Fibroblast of skin of right biceps (primary cell): ENCODE measurements around the gene NDUFS7.

ENCODE experiments used
- DNase-seq: peaks from one replicate; pipeline ENCODE4 v3.0.0-alpha.2; 2013

The NDUFS7 gene

DNA sequence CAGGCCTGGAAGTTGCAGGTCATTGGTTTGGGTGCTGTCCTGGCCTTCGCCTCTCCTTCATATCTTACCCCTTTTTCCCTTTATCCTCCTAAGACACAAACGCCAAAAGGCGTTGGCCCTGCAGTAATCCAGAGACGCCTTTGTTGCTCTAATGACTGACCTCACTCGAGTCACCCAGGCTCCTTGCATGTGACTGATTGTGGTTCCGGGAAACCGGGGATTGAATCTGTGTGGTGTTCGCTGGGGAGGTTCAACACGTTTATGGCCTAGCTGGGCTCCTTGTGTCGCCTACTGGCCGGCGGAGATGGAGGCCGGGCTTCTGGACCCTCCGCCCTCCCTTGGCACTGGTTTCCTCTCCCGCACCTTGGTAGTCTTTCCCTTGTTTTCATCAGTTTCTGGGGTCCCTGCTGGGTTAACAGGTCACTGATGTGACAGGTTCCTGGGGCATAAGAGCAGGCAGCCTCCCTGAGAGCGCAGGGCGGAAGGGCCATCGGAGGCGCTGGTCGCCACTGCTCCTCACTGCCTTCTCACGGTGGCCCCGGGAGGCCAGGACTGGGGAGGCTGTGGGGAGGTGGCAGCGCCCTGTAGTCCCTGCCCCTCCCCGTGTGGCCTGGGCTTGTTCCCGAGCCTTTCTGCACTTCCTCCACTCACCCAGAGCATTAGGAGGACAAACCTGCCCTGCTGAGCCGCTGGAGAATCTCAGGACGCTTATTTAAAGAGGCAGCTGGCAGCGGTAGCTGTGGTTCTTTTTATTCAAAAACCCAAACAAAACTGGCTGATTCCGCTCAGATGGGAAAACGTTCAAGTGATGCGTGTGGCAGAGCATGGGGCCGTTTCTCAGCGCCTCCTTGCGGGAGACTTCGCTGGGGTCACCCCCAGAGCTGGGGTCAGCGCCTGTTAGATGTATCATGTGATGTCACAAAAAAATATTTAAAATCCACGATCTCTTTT lies 18.1 kb upstream of the NDUFS7 start:
- DNase-seq: no peak

DNA sequence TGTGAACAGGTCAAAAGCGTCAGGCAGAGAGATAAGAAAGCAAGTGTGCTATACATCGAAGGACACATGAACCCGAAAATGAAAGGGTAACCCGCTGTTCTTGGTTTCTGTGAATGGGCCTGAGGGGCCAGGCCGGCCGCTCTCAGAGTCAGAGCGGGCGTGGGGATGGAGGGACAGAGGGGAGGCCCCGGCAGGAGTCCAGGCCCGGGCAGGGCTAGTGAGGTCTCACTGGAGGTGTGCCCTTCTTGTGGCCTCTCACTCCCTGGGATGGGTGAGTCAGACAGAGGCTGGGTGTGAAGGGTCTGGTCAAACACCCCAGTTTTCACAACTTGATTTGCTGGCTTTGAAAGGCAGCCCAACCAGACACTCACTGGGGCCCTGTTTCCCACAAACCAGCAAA lies 17.4 kb upstream of the NDUFS7 start:
- no peak for DNase-seq

DNA sequence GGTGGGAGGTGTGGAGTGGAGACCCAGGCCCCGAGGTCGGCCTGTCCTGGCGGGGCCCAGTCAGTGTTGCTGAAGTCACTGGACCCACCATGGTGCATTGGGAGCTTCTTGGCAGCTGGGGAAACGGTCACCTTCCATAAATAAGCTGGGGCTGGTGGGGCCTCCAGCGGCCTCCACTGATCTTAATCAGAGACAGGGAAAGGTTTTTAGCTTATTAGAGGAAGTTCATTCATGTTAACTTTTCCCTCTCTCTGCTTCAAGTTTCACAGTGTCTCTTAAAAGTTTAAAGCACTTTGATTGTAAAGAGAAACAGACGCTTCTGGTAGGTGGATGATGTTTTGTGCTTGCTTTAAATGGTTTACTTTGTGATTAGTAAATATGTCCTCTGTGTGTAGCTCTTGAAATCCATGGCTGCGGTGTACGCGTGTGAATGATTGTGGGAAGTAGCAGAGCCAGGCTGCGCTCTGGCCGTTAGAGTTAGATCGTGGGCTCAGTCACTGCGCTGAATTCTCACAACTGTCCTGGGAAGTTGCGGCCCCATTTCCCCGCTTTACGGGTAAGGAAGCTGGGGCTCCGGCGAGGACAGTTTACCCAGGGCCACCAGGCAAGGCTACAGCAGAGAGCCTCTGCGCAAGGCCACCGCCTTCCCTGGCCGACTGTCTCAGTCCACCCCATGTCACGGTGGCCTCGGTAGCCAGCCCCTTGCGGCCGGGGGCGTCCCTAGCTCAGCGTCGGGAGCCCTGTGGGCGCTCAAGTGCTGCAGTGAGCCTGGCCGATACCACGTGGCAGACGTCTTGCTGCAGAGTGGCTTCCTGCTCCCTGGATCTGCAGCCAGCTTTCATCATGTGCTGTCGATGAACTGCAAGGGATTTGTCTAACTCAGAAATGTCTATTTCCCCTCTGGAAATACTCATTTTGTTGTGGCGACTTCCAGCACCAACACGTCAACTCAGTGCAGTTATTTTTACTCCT lies 16.5 kb upstream of the NDUFS7 start:
- DNase-seq: no peak

DNA sequence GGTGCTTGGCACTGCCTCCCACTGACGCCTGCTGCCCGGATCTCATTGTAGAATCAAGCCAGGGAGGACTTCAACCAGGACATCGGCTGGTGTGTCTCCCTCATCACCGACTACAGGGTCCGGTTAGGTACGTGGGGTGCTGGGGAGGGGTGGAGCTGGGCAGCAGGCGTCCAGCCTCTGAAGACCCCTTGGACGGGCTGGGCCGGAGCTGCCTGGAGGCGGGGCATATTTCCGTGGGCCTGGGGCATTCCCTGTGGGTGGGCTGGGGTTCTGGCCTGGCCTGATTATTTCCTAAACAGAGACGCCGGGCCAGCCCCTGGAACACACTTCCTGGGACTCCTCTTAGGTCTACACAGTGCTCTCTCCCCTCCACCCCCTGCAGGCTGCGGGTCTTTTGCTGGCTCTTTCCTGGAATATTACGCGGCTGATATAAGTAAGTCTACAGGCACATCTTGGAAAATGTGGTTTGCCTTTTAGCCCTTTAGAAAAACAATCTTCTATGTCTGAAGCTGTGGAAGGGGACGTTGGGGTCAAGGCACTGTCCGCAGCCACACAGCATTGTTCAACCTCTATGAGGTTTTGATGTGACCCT lies 14.4 kb upstream of the NDUFS7 start:
- DNase-seq: no peak

DNA sequence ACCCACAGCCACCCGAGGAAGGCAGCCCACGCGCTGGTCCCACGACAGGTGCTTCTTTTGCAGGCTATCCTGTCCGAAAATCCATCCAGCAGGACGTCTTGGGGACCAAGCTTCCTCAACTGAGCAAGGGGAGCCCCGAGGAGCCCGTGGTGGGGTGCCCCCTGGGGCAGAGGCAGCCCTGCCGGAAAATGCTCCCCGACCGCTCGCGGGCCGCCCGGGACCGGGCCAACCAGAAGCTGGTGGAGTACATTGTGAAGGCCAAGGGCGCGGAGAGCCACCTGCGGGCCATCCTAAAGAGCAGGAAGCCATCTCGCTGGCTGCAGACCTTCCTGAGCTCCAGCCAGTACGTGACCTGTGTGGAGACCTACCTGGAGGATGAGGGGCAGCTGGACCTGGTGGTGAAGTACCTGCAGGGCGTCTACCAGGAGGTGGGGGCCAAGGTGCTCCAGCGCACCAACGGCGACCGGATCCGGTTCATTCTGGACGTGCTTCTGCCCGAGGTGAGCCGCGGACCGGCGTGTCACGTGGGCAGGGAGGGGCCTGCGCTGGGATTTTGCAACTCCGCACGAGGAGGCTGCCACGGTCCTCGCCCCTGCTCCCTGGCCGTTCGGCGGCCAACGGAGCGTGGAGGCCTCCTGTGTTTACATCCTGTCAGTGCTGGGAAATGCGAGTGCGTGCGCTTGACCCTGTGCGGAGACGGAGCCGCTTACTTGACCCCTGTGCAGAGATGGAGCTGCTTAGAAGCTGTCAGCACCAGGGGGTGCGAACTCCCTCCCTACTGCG lies 12.9 kb upstream of the NDUFS7 start:
- DNase-seq: no peak

DNA sequence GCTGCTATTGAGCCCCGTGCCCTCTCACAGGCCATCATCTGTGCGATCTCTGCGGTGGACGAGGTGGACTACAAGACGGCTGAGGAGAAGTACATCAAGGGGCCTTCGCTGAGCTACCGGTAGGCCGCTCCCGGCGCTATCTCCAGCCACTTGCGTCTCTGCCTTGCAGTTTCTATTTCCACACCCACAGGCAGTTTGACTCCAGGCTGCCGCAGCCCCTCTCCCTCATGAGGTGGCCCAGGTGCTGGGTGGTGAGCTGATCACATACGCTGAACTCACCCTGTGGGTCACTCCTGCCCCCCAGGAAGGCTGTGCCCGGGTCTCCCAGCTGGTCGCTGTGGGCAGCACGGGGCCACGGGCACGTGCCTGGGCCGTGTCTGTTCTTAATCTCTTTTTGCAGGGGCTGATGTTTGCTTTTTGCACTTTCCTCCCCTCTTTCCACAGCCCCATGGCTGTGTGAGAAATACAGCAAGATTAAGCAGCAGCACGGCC lies 10.6 kb upstream of the NDUFS7 start:
- DNase-seq: no peak

DNA sequence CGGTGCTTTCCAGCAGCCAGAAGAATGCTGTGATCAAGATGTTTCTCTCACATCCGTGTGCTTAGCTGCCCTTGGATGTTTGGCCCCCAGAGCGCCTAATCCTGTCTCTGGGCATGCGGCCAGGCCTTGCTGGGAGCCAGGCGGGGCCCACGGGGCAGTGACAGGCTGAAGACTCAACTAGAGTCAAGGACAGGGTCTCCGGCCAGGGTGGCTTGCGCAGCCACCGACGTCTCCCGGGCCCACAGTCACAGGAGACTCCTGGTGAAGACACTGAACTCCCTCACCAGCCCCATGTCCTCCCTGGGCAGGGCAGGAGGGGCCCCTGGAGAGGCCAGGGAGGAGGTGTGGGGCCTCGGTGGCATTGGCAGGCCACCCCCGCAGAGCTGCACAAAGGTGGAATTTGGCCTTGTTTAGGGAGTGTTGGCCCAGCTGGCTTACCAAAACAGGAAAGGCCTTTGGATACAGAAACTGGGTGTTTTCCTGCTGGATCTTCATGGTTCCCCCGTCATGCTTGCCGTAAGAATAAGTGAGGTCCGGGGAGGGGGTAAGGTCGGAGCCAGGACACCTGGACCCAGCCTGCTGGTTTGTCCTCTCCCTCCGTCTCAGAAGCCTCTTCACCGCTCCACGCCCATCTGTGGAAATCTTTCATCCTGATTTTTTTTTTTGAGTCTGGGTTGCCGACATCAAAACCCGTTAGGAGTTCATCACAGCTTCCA lies 10.0 kb upstream of the NDUFS7 start:
- DNase-seq: no peak

DNA sequence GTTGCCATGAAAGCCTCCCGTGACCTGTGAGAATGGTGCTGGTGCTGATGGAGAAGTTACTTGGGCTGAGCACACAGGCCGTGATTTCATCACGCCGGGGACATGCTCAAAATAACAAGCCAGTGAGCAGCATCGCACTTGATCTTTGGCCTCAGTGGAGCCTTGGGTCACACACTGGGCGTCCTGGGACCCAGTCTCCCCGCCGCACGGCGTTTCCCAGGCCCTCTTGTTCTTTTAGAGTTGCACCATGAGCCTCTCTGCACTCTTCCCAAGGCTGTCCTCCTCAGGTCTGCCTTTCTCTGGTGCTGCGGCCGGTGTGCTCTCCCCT lies 9.5 kb upstream of the NDUFS7 start:
- DNase-seq: no peak

DNA sequence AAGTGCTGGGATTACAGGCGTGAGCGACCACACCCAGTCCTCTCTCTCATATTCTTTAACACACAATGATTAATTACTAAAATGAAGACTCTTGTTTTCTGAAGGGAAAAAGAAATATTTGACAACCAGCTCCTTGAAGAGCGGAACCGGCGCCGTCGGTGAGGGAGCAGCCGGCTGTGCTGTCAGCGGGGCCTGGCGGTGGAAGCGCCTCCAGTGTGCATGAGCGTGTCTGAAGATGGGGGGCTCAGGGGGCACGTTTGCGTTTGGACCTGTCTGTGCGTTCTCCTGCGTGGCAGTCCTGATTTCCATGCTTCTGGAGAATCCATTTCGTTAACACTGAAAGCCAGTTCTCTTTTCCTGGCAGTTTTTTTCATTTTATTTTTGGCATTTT lies 7.3 kb upstream of the NDUFS7 start:
- DNase-seq: no peak

DNA sequence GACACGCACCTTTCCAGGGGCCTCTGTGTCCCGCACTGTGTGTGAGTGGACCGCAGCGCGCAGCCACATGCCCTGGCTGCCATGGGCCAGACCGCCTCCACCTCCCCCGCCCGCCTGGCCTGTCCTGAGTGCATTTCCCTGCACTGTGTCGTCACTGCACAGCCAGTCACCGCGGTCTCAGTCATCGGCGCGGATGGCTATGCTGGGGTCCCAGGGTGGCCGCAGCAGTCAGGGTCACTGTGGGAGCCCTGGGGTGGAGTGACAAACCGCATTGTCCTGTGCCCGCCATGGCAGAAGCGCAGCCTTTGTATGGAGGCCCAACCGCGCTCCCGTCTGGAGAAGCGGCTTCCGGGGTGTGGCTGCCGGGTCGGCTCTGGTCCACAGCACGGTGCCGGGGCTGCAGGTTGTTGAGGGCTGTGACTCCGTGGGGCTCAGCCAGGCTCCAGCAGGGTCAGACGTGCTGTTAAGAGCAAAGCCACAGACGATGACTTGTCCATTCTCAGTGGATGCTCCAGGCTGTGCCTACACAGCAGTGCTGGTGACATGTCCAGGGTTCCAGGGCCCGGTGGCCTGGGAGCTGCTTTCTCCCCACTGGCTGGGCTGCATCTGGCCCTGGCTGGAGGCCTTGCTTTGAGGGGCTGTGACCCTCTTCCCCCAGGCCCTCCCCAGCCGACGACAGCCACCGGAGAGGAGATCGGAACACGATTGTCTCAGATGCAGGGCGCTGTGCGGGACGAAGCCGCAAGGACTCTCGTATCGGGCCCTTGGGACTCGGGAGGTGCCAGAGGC lies 6.3 kb upstream of the NDUFS7 start:
- no peak for DNase-seq

DNA sequence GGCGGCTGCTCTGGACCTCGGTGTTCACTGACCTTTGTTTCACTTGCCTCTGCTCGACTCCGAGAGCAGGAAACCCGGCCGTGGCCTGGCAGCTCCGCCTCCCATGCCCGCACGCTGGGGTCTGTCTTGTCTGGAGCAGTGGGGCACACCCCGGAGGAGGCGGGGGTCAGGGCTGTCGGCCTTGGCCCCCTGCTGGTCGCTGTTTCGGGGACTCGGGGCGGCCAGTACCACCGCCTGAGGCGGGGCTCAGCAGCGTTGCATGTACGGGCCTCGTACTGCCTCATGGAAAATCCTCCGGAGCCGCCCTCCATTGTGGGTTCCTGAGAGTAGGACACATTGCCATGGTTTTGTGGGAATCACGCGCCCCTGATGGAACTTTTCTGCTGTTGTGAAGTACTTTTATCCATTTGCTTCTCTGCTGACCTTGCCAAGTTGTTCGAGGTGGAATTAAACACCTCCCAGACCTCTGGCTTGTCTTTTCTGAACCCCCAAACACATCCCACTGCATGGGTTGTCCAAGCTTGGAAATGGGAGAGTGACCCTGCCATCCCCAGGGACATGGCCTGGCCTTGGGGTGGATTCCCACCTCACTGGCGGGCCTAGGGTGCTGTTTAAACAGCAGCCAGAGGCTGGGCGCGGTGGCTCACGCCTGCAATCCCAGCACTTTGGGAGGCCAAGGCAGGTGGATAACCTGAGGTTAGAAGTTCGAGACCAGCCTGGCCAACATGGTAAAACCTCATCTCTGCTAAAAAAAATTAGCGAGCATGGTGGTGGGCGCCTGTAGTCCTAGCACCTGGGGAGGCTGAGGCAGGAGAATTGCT lies 5.5 kb upstream of the NDUFS7 start:
- no peak for DNase-seq

DNA sequence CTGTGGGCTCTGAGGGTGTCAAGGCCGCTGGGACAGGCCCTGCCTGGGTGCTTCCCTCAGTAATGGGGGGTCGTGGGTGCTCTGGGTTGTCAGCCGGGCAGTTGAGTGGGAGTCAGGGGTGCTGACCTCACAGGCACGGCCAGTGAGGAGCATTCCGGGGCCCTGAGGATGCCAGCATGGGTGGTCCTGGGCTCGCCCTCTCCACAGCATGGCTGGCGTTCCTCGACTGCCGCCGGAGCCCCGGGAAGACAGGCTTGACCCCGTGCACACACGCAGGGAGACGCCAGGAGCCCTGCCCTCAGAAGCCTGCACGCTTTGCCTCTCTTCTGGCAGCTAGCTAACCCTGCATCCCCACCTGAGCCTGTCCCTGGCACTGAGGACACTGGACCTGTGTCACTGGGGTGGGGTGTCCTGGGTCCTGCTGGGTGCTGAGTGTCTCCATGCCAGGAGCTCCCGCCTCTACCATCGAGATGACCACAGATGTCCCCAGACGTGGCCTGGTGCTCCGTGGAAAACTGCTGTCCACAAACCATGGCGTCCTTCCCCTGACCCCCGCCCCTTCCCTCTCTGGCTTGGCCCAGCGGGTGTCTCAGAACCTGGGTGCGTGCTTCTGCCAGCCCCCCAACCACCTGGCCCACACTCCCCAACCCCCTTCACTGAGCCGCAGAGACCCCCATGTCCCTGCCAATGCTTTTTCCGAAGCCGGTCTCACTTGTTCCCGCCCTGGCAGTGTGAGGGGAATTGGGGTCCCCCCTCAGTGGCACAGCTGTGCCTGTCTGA lies 4.4 kb upstream of the NDUFS7 start:
- no peak for DNase-seq

DNA sequence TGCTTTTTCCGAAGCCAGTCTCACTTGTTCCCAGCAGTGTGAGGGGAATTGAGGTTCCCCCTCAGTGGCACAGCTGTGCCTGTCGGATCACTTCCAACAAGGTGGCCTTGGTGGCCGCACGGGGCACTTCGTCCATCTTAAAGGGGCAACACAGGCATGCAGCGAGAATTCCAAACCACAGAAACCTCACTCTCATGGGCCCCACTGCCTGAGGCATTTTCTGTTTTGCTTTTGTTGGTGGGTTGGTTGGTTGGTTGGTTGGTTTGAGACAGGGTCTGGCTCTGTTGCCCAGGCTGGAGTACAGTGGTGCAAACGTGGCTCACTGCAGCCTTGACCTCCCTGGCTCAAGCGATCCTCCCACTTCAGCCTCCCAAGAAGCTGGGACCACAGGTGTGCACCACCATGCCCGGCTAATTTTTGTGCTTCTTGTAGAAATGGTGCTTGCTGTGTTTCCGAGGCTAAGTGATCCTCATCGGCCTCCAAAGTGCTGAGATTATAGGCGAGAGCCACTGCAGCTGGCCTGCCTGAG lies 3.7 kb upstream of the NDUFS7 start:
- DNase-seq: no peak

DNA sequence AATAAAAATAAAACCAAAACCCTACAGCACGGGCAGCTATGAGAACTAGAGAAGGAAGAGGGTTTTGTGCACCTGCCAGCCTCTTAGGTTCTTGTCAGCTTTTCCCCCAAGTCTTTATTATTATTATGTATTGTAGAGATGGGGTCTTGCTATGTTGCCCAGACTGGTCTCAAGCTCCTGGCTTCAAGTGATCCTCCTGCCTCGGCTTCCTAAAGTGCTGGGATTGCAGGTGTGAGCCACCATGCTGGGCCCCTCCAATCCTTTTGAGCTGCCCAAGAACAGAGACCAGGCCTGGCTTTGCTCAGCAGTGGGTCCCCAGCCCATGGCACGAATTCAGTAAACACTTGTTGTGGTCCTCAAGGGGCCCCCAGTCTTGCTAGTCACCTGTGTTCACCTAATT lies 1.5 kb upstream of the NDUFS7 start:
- no peak for DNase-seq

DNA sequence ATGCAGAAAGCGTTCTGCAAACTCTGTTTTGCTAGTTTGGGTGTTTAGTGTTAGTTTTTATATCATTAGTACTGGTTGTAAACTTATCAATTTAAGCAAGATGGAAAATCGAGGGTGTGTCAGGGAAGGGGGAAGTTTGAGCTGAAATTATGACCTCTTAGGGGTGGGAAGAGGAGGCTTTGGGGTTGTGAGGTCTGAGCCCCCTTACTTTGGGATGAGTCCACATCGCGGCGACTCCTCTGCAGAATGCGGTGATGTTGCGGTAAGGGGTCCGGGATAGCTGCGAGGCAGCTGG lies 743 bp upstream of the NDUFS7 start:
- peak; percentile 90 for DNase-seq

DNA sequence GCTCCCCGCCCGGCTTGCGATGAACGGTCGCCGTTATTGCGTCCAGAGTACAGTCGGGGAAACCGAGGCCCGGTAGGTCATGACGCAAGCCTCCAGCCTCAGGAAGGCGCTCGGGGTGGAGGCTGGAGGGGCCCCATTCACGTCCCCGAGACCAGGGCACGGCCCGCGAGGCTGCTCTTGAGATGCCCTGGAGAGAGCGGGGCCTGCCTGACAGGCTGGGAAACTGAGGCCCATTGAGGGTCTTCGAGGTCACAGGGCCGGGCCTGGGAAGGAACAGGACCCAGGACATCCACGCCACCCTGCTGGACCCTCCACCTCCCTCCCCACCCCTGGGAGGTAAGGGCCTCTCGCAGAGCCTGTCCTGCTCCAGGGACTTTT lies 367 bp downstream of the NDUFS7 start:
- DNase-seq: no peak

DNA sequence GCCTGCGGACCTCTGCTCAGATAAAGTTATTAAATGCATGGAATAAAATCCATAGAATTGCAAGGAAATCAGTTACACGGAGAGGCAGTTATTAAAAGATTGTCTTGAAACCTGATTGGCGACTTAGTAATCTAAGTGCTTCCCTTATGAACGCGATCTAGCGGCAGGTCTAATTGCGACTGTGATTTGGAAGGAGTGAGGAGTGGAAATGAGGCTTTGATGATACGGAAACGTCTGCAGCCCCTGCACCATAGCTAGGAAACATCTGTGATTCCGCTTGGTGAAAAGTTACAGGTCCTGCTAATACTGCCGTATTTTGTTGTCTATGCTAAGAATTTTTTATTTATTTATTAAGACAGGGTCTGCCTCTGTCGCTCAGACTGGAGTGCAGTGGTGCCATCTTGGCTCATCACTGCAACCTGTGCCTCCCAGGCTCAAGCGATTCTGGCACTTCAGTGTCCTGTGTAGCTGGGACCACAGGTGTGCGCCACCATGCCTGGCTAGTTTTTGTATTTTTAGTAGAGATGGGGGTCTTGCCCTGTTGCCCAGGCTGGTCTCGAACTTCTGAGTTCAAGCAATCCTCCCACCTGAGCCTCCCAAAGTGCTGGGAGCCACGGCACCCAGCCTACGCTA lies 887 bp downstream of the NDUFS7 start:
- DNase-seq: no peak

DNA sequence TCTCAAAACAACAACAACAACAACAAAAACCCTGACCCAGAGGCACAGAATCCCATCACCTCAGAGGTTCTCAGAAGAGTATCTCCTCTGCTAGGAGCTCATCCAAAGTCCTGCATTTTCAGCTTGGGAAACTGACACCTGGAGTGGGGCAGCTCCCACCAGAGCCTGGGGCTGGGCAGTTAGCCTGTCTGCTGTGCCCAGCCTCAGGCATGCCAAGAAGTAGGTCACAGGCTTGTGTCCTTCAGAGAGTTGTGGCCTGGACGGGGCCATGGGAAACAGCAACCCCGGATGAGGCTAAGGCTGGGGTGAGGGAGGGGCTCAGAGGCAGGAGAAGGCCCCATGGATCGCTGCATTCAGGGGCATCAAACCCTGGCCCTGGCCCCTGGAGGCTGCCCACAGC lies 2.1 kb downstream of the NDUFS7 start:
- DNase-seq: no peak
